HCT116 (cell line): ENCODE measurements around the gene FHIT. TPM values are rescaled to one million over a fixed set of nuclear protein-coding genes. Genes with fewer than 3 reads are reported as not detected.

ENCODE experiments used
- ATAC-seq: fragments of 200-7000 bp; cut with Tn5 transposase; 2 replicates; pipeline ENCODE4 v1.9.1; 2020; ENCODE audit warnings: mild to moderate bottlenecking, moderate library complexity
- BruUV-seq: library from RNA; stranded (reverse); fragments of 400-500 nt; replicated peaks from 2 replicates; lab custom pipeline; 2021; lab: Mats Ljungman, UMichigan
- CTCF ChIA-PET: fragments of 300-600 bp; sonication (Branson Sonifier 250); formaldehyde crosslinking; loops from one replicate; lab custom pipeline; 2021; ENCODE audit warnings: antibody characterized with exemption; lab: Charles Lee
- POLR2A ChIA-PET: fragments of 300-600, 350-600 bp; sonication (Branson Sonifier 250); formaldehyde crosslinking; loops from one replicate; lab custom pipeline; 2021; ENCODE audit warnings: antibody characterized with exemption; lab: Charles Lee
- RAD21 ChIA-PET, 2 experiments: fragments of 300-600 bp; sonication (Branson Sonifier 250); formaldehyde crosslinking; loops; one replicate each; lab custom pipeline; 2023; ENCODE audit warnings: low total read pairs in 2 of 2; ENCODE audit not compliant: uncharacterized antibody in 2 of 2, unreplicated experiment in 2 of 2, low non-redundant PET in 1 of 2; lab: Charles Lee
- DNase-seq: peaks from one replicate; pipeline ENCODE4 v3.0.0-alpha.2; 2010; ENCODE audit warnings: low read depth, low spot score
- H2AFZ ChIP-seq: fragments of 200-600 bp; shearing (Covaris generic), sonication (generic); 2 replicates; pipeline ENCODE4 v1.6.1; 2017; ENCODE audit warnings: low read depth, mixed run types, mixed read lengths, antibody characterized with exemption, low read length; ENCODE audit not compliant: poor library complexity, severe bottlenecking
- H3K27ac ChIP-seq: 2 replicates; pipeline ENCODE4 v1.5.1; 2012; ENCODE audit warnings: low read depth, low read length
- H3K27me3 ChIP-seq: fragments of 200-600 bp; sonication (generic); 2 replicates; pipeline ENCODE4 v1.6.1; 2016; ENCODE audit warnings: mixed run types, low read length, mixed read lengths; ENCODE audit not compliant: insufficient read depth
- H3K36me3 ChIP-seq, 2 experiments: fragments of 200-500 bp in 1 of 2; fragments of 200-600 bp in 1 of 2; sonication (Bioruptor generic) in 1 of 2; sonication (generic) in 1 of 2; 2 replicates each; pipeline versions ENCODE4 v1.5.1 to v1.6.1; 2014 to 2016; ENCODE audit warnings: low read length in 2 of 2, inconsistent platforms in 1 of 2, mixed read lengths in 1 of 2, mixed run types in 1 of 2; ENCODE audit not compliant: insufficient read depth in 2 of 2, control insufficient read depth in 1 of 2
- H3K4me1 ChIP-seq, 2 experiments: fragments of 200-600 bp in 1 of 2; sonication (generic) in 1 of 2; 2 replicates each; pipeline versions ENCODE4 v1.5.1 to v1.6.1; 2012 to 2017; ENCODE audit warnings: low read length in 2 of 2, inconsistent platforms in 1 of 2, mild to moderate bottlenecking in 1 of 2, mixed read lengths in 1 of 2, mixed run types in 1 of 2, moderate library complexity in 1 of 2; ENCODE audit not compliant: insufficient read depth in 2 of 2, control insufficient read depth in 1 of 2
- H3K4me2 ChIP-seq: fragments of 200-600 bp; sonication (generic); 2 replicates; pipeline ENCODE4 v1.6.1; 2017; ENCODE audit warnings: mixed run types, low read length, mixed read lengths
- H3K4me3 ChIP-seq, 2 experiments: fragments of 200-600 bp in 1 of 2; sonication (generic) in 1 of 2; replicated peaks in 1 of 2; 2 replicates each; pipeline ENCODE4 v1.5.1; 2011 to 2016; ENCODE audit warnings: low read length in 2 of 2, control low read depth in 1 of 2, low read depth in 1 of 2, mild to moderate bottlenecking in 1 of 2, mixed read lengths in 1 of 2, mixed run types in 1 of 2
- H3K79me2 ChIP-seq: fragments of 200-600 bp; sonication (generic); 2 replicates; pipeline ENCODE4 v1.6.1; 2017; ENCODE audit warnings: mild to moderate bottlenecking, mixed run types, low read length, moderate library complexity, mixed read lengths; ENCODE audit not compliant: insufficient read depth
- H3K9ac ChIP-seq: fragments of 200-600 bp; sonication (generic); 2 replicates; pipeline ENCODE4 v1.6.1; 2016; ENCODE audit warnings: low read length, mixed read lengths
- H3K9me2 ChIP-seq: fragments of 200-600 bp; sonication (generic), shearing (Covaris generic); 2 replicates; pipeline ENCODE4 v1.6.1; 2017; ENCODE audit warnings: mixed run types, mild to moderate bottlenecking, moderate library complexity; ENCODE audit not compliant: insufficient read depth
- H3K9me3 ChIP-seq, 2 experiments: fragments of 200-500 bp in 1 of 2; fragments of 200-600 bp in 1 of 2; sonication (Bioruptor generic) in 1 of 2; sonication (generic) in 1 of 2; 2 replicates each; pipeline ENCODE4 v1.6.1; 2014 to 2017; ENCODE audit warnings: low read length in 2 of 2, mixed read lengths in 2 of 2, inconsistent platforms in 1 of 2, low read depth in 1 of 2, mild to moderate bottlenecking in 1 of 2, mixed run types in 1 of 2, moderate library complexity in 1 of 2; ENCODE audit not compliant: control insufficient read depth in 1 of 2, insufficient read depth in 1 of 2
- H4K20me1 ChIP-seq: fragments of 200-600 bp; sonication (generic), shearing (Covaris generic); 2 replicates; pipeline ENCODE4 v1.6.1; 2017; ENCODE audit warnings: mixed run types, mild to moderate bottlenecking, moderate library complexity; ENCODE audit not compliant: insufficient read depth
- CBX3 ChIP-seq: IDR thresholded peaks from 2 replicates; pipeline ENCODE4 v1.6.1; 2012; ENCODE audit warnings: low read depth
- CEBPB ChIP-seq: IDR thresholded peaks from 2 replicates; pipeline ENCODE4 v1.6.1; 2012; ENCODE audit warnings: low read depth
- EZH2 ChIP-seq: fragments of 200-600 bp; sonication (generic); IDR thresholded peaks from 2 replicates; pipeline ENCODE4 v1.6.1; 2017; ENCODE audit warnings: antibody characterized with exemption, mixed run types
- EZH2phosphoT487 ChIP-seq: fragments of 200-600 bp; IDR thresholded peaks from 2 replicates; pipeline ENCODE4 v1.6.1; 2018; ENCODE audit warnings: antibody characterized with exemption, borderline replicate concordance
- FOSL1 ChIP-seq: IDR thresholded peaks from 2 replicates; pipeline ENCODE4 v1.6.1; 2012; ENCODE audit warnings: low read depth
- JUND ChIP-seq: IDR thresholded peaks from 2 replicates; pipeline ENCODE4 v1.6.1; 2012
- POLR2AphosphoS5 ChIP-seq: IDR thresholded peaks from 2 replicates; pipeline ENCODE4 v1.6.1; 2011; ENCODE audit warnings: mild to moderate bottlenecking, low read depth, low read length, moderate library complexity
- RAD21 ChIP-seq: IDR thresholded peaks from 2 replicates; pipeline ENCODE4 v1.6.1; 2012; ENCODE audit warnings: low read depth, mild to moderate bottlenecking
- SIN3A ChIP-seq: IDR thresholded peaks from 2 replicates; pipeline ENCODE4 v1.6.1; 2012; ENCODE audit warnings: low read depth
- SRF ChIP-seq: IDR thresholded peaks from 2 replicates; pipeline ENCODE4 v1.6.1; 2012; ENCODE audit warnings: low read depth
- TCF7L2 ChIP-seq: IDR thresholded peaks from 2 replicates; pipeline ENCODE4 v1.7.0; 2011; ENCODE audit warnings: borderline replicate concordance, inconsistent platforms; ENCODE audit not compliant: insufficient read depth, insufficient read length; ENCODE audit errors: extremely low read depth
- ZFX ChIP-seq: fragments of 450-650 bp; IDR thresholded peaks from 2 replicates; pipeline ENCODE4 v1.6.1; 2017
- ZNF274 ChIP-seq: fragments of 200-500 bp; sonication (Bioruptor generic); IDR thresholded peaks from 2 replicates; pipeline ENCODE4 v1.6.1; 2014; ENCODE audit warnings: mild to moderate bottlenecking, low read depth, low read length, inconsistent platforms
- intact Hi-C: fragments of 100-400 bp; cut with micrococcal nuclease; formaldehyde crosslinking; loops from 2 replicates; pipeline ENCODE4 v1.10.0; 2022
- total RNA-seq: library from RNA; stranded (reverse); gene quantifications from one replicate; pipeline ENCODE4 v1.2.1, GENCODE V29; 2021; ENCODE audit not compliant: unreplicated experiment
- TF ChIP-seq, protein P1 (sequence below), 3 experiments: fragments of 200-600 bp in 1 of 3; sonication (generic) in 1 of 3; IDR thresholded peaks in 2 of 3; conservative IDR thresholded peaks in 1 of 3; 2 replicates each; pipeline ENCODE4 v1.5.1; 2012 to 2017; ENCODE audit warnings: low read depth in 2 of 3, low read length in 2 of 3, antibody characterized with exemption in 1 of 3, borderline replicate concordance in 1 of 3, control low read depth in 1 of 3, mild to moderate bottlenecking in 1 of 3, mixed read lengths in 1 of 3, mixed run types in 1 of 3, moderate library complexity in 1 of 3; ENCODE audit not compliant: insufficient read depth in 1 of 3
- TF ChIP-seq, protein P2 (sequence below): IDR thresholded peaks from 2 replicates; pipeline ENCODE4 v1.6.1; 2012
- TF ChIP-seq, protein P3 (sequence below): IDR thresholded peaks from 2 replicates; pipeline ENCODE4 v1.6.1; 2012
- TF ChIP-seq, protein P4 (sequence below): IDR thresholded peaks from 2 replicates; pipeline ENCODE4 v1.6.1; 2011; ENCODE audit warnings: mild to moderate bottlenecking, low read length, moderate library complexity; ENCODE audit not compliant: insufficient replicate concordance; ENCODE audit errors: extremely low read depth

The FHIT gene
- total RNA-seq, 1 experiment from 2014 or later = 20.1 TPM

DNA sequence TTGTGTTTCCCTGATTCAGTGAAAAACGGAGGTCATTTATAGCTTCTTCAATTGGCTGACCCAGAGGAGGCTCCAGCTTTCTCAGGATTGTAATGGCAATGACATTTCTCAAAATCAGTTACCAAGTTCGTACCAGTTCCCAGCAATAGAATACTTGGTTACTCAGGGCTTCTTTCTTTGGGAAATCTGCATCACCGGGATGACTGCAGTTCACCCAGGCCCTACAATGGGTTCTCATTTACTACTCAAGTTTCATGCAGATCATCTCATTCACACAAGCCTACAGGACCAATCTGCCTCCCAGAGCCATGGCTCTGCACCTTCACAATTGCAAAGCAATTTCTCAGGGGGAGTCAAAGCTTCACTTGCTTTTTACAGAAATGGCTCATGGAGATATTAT is 109.6 kb downstream of the FHIT start:
- no peaks in the 10 kb centered on the region for H4K20me1 ChIP-seq
- ChIA-PET CTCF (interaction anchor here (1.5 kb wide), 1 partner anchor 31 kb away, joined by 3 read pairs; no protein-coding TSS in a partner anchor), POLR2A (no interaction called here), RAD21 (no interaction called here)
- no peak overlapping the region for H2AFZ ChIP-seq
- no peak for DNase-seq
- H3K9me3 ChIP-seq = no peaks in the 10 kb centered on the region
- peak overlapping the region; percentile 8; the same call in 1 of the 2 replicates for H3K4me2 ChIP-seq
- ATAC-seq = no peak
- no peak overlapping the region for H3K27ac ChIP-seq
- no TSS peak for BruUV-seq
- H3K9me2 ChIP-seq = no peaks in the 10 kb centered on the region
- H3K4me3 ChIP-seq = no peak overlapping the region
- peaks cover 0 to 11% of the 10 kb centered on the region in 2 experiments; a peak in 1 of 4 replicates for H3K4me1 ChIP-seq
- H3K9ac ChIP-seq = no peak overlapping the region
- TF ChIP-seq, protein P1, sequence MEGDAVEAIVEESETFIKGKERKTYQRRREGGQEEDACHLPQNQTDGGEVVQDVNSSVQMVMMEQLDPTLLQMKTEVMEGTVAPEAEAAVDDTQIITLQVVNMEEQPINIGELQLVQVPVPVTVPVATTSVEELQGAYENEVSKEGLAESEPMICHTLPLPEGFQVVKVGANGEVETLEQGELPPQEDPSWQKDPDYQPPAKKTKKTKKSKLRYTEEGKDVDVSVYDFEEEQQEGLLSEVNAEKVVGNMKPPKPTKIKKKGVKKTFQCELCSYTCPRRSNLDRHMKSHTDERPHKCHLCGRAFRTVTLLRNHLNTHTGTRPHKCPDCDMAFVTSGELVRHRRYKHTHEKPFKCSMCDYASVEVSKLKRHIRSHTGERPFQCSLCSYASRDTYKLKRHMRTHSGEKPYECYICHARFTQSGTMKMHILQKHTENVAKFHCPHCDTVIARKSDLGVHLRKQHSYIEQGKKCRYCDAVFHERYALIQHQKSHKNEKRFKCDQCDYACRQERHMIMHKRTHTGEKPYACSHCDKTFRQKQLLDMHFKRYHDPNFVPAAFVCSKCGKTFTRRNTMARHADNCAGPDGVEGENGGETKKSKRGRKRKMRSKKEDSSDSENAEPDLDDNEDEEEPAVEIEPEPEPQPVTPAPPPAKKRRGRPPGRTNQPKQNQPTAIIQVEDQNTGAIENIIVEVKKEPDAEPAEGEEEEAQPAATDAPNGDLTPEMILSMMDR (IDR thresholded peaks at IDR 0.05 in 2 of 3, conservative IDR thresholded peaks at IDR 0.05 in 1 of 3; ENCODE audit: borderline replicate concordance in 1 of 3, insufficient read depth in 1 of 3, low read depth in 2 of 3, low read length in 2 of 3) = no peak
- TF ChIP-seq POLR2AphosphoS5 (no peak), ZNF274 (no peak), CBX3 (no peak), TCF7L2 (no peak), SRF (no peak), RAD21 (no peak), JUND (no peak), FOSL1 (no peak), EZH2phosphoT487 (no peak), SIN3A (no peak), CEBPB (no peak), ZFX (no peak), EZH2 (no peak)
- TF ChIP-seq, protein P2, sequence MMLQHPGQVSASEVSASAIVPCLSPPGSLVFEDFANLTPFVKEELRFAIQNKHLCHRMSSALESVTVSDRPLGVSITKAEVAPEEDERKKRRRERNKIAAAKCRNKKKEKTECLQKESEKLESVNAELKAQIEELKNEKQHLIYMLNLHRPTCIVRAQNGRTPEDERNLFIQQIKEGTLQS = no peak
- TF ChIP-seq, protein P3, sequence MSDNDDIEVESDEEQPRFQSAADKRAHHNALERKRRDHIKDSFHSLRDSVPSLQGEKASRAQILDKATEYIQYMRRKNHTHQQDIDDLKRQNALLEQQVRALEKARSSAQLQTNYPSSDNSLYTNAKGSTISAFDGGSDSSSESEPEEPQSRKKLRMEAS = no peak
- TF ChIP-seq, protein P4, sequence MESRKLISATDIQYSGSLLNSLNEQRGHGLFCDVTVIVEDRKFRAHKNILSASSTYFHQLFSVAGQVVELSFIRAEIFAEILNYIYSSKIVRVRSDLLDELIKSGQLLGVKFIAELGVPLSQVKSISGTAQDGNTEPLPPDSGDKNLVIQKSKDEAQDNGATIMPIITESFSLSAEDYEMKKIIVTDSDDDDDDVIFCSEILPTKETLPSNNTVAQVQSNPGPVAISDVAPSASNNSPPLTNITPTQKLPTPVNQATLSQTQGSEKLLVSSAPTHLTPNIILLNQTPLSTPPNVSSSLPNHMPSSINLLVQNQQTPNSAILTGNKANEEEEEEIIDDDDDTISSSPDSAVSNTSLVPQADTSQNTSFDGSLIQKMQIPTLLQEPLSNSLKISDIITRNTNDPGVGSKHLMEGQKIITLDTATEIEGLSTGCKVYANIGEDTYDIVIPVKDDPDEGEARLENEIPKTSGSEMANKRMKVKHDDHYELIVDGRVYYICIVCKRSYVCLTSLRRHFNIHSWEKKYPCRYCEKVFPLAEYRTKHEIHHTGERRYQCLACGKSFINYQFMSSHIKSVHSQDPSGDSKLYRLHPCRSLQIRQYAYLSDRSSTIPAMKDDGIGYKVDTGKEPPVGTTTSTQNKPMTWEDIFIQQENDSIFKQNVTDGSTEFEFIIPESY = no peak
- H3K36me3 ChIP-seq = no peaks in the 10 kb centered on the region
- no peaks in the 10 kb centered on the region for H3K79me2 ChIP-seq
- intact Hi-C loops = no loop called here
- H3K27me3 ChIP-seq = no peaks in the 10 kb centered on the region
